Brain microvascular endothelial cell (primary cell): ENCODE measurements around the gene RARA.

ENCODE experiments used
- DNase-seq: peaks from one replicate; pipeline ENCODE4 v3.0.0-alpha.2; 2020
- H3K27ac ChIP-seq: fragments of 250-450 bp; sonication (Bioruptor Pico); 2 replicates; pipeline ENCODE4 v1.5.1; 2020; ENCODE audit warnings: mild to moderate bottlenecking, moderate library complexity
- H3K27me3 ChIP-seq: fragments of 250-450 bp; sonication (Bioruptor Pico); replicated peaks from 2 replicates; pipeline ENCODE4 v1.5.1; 2020; ENCODE audit warnings: mild to moderate bottlenecking
- H3K36me3 ChIP-seq: fragments of 250-450 bp; sonication (Bioruptor Pico); replicated peaks from 2 replicates; pipeline ENCODE4 v1.5.1; 2020; ENCODE audit warnings: mild to moderate bottlenecking
- H3K4me3 ChIP-seq: 2 replicates; pipeline ENCODE4 v1.5.1; 2011; ENCODE audit warnings: low read depth, mild to moderate bottlenecking, control low read depth, low read length, moderate library complexity
- CTCF ChIP-seq: IDR thresholded peaks from 2 replicates; pipeline ENCODE4 v1.5.1; 2011; ENCODE audit warnings: low read depth, mild to moderate bottlenecking, moderate library complexity, low read length, control low read depth, inconsistent platforms; ENCODE audit errors: missing control alignments
- in situ Hi-C: cut with HindIII; loops from 2 replicates; pipeline ENCODE4 v1.10.0; 2017; ENCODE audit warnings: low sequenced_read_pairs, low pct_ligation_motif_present

RARA gene

GRCh38 chr17:40333781-40334448 is 24.9 kb downstream of the RARA start:
- in situ Hi-C loops, result no loop called here
- Histone ChIP-seq H3K27ac (no peak overlapping the region), H3K36me3 (peaks cover 3% of the 10 kb centered on the region), H3K4me3 (no peak overlapping the region), H3K27me3 (no peaks in the 10 kb centered on the region)
- DNase-seq, result no peak
- no peak for TF ChIP-seq CTCF

GRCh38 chr17:40335620-40336019 is 26.6 kb downstream of the RARA start:
- TF ChIP-seq CTCF, result no peak
- no peak overlapping the region for H3K4me3 ChIP-seq
- no peak for DNase-seq
- H3K27ac ChIP-seq, result no peak overlapping the region
- H3K27me3 ChIP-seq, result no peaks in the 10 kb centered on the region
- in situ Hi-C loops, result no loop called here
- H3K36me3 ChIP-seq, result peaks cover 3% of the 10 kb centered on the region

GRCh38 chr17:40337351-40337750 is 28.4 kb downstream of the RARA start:
- Histone ChIP-seq H3K36me3 (no peaks in the 10 kb centered on the region), H3K27me3 (no peaks in the 10 kb centered on the region), H3K4me3 (no peak overlapping the region), H3K27ac (no peak overlapping the region)
- TF ChIP-seq CTCF, result no peak
- DNase-seq, result no peak
- in situ Hi-C loops, result no loop called here

GRCh38 chr17:40338058-40338457 is 29.1 kb downstream of the RARA start:
- no peaks in the 10 kb centered on the region for H3K36me3 ChIP-seq
- TF ChIP-seq CTCF, result no peak
- no peak for DNase-seq
- no peak overlapping the region for H3K27ac ChIP-seq
- no peaks in the 10 kb centered on the region for H3K27me3 ChIP-seq
- in situ Hi-C loops, result no loop called here
- H3K4me3 ChIP-seq, result no peak overlapping the region

GRCh38 chr17:40338941-40339649 is 30.1 kb downstream of the RARA start:
- in situ Hi-C loops, result no loop called here

More at GRCh38 chr17:40338941-40339649, 30.1 kb downstream of the RARA start:
- no peak overlapping the region for H3K27ac ChIP-seq
- no peak for DNase-seq
- no peaks in the 10 kb centered on the region for H3K36me3 ChIP-seq
- H3K27me3 ChIP-seq, result no peaks in the 10 kb centered on the region
- no peak for TF ChIP-seq CTCF
- no peak overlapping the region for H3K4me3 ChIP-seq
